Measurements from ENCODE around the gene SIGMAR1.

The SIGMAR1 gene

DNA sequence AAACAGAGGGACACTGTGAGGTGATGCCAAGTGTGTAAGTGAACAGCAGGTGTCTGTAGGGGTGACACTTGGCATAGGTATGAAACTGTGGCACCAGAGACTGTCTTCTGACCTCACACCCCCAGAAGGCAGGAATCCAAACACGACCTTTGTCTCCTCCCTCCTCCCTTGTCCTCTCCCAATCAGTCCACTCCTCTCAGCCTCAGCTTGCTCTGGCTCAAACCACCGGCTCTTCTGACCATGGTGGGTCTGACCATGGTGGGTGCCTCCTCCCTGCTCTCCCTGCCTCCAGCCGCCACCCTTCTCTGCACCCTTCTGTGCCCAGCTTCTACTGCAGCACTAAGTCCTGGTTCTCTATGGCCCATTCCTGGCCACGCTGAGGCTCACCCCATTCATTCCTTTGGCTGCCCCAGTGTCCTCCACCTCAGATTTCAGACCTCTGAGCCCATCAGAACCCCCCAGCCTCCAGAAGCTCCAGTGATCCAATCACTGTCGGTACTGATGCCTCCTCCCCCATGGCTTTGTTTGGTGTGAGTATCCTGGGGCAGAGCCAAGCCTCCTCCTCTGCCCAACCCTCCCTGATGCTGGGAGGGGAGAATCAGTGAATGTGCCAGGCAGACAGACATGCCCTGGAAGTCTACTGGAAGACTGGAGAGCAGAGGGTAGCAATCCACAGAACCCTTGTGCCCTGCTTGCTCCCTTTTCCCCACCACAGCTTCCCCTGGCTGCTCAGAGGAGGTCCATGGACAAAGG is 7.0 kb downstream of the SIGMAR1 start:
- DNase-seq (ENCODE audit: low spot score), result no peak

DNA sequence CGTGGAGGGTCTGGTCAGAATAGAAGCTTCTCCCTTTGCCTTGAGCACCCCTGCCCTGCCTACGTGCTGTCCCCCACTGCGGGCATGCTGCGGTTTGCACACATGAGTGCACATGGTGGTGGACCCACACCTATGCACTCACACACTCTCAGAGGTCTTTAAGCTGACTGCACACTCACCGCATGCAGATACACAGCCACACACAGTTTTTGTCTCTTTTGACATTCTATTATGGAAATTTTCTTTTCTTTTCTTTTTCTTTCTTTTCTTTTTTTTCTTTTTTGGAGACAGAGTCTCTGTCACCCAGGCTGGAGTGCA is 8.1 kb downstream of the SIGMAR1 start:
- peak; percentile 18 for DNase-seq (ENCODE audit: low spot score)

DNA sequence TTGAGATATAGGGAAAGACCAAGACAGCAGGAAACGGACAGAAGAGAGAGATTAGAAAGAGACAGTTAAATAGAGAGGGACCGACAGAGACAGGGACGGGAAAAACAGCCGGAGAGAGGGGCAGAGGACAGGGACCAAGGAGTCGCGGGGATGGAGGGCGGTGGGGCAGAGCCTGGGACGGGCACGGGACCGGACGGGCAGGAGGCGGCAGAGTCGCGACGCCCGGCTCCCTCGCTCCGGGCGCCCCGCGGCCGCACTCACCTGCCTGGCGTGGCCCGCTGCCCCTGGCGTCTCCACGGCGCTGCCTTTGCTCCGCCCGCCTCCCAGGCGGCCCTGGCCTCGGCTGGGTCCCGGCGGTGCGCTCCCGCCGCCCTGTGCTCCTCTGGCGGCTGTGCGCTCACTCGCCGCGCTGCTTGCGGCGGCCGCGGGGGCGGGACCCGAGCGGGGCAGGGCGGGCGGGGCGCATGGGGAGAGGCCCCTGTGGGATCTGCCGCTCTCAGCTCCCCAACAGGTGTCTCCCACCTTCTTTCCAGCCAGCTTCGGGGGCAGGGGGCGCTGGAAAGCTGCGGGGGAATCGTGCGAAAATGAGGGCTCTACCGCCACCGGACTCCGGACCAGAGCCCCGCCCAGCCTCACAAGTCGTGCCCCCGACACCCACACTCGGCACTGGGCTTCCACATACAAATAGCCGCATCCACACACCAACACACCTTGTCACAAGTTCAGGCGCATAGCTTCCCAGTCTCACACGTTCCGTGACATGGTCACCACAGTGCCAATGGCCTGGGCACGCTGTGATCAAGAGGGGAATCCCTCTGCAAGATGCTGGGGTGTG is 8.7 kb downstream of the SIGMAR1 start, which contains the start of gene ARID3C:
Gene ARID3C, minus strand, starts transcription at position 411 of the 835 bp plus-strand sequence. CDS start 1,052 bp downstream, outside the sequence.
- DNase-seq (ENCODE audit: low spot score), result peak; percentile 30

DNA sequence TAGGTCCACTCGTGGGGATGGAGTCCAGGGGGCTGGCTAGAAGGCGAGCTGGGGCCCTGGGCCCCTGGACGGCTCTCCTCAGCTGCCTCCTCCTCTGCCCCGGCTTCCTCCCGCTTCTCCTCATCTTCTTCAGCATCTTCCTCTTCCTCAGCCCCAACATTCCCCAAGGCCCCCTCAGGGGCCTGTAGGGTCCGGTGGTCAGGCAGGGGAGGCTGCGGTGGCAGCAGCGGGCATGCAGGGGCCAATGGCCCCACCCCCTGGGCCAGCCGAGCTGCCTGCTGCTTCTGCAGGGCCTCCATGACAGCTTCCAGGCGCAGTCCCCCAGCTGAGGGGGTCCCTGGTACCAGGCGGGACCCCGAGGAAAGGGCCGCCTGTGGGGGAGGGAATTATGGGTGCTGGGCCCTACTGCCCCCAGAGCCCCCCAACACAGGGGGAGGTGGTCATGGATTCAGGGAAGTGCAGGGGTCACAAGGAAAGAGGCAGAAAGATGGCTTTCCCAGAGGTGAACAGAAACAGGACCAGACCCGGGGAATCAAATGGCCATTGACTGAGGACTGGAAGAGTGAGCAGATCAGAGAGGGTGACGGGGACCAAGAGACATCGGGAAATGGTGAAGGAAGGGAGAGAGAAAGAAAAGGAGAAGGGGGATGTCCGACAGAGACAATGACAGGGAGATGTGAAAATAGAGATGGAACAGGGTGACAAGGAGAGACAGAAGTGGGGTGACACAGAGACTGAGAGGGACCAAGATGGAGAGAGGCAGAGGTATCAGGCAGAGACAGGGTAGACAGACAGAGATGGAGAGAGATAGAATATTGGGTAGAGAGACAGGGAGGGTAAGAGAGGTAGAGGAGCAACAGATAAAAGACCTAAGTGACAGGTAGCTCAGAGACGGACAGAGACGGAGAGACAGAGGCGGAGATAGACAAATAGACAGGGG is 9.6 kb downstream of the SIGMAR1 start:
- DNase-seq (ENCODE audit: low spot score), result no peak

DNA sequence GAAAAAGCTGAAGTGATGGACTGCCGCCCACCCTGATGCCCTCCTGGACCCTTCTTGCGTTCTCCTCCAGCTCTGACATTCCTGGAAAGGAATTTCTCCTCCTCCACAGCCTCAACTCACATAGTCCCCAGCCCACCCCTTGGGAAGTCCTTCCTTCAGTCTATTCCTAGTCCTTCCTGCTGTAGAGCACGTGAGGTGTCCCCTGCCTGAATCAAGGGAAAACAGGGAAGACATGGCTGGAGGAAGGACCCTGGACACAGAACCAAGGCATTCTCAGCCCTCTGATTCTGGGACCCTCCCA is 12.5 kb downstream of the SIGMAR1 start:
- DNase-seq (ENCODE audit: low spot score), result no peak

DNA sequence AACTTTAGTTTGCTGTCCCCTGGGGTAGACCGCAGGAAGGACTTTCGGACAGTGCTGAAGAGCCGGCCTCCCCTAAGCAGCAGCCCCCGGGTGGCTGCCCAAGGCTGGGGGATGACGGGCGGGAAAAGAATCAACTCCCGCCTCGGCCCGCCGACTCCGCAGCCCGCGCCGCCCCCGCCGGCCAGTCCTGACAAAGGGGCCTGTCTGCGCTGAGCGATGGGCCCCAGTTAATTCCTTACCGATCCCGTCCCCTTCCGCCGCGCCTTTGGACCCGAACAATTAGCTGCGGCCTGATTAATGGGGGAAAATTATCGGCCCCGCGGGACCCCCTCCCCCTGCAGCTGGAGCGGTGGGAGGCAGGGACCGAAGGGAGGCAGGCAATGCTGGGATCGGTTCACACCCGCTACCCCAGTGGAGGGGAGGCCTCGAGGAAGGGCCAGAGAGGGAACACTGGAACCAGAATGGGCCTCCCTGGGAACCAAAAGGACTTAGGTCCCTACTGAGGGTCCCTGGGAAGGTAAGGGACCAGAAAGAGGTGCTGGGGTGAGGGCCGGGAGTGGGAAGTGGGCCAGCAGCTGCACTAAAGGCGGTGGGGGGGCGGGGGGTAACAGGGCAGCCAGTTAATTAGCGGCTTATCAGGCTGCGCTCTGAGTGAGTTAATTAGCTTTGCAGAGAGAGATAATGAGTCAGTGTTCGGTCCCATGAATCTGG is 13.0 kb downstream of the SIGMAR1 start:
- no peak for DNase-seq (ENCODE audit: low spot score)

DNA sequence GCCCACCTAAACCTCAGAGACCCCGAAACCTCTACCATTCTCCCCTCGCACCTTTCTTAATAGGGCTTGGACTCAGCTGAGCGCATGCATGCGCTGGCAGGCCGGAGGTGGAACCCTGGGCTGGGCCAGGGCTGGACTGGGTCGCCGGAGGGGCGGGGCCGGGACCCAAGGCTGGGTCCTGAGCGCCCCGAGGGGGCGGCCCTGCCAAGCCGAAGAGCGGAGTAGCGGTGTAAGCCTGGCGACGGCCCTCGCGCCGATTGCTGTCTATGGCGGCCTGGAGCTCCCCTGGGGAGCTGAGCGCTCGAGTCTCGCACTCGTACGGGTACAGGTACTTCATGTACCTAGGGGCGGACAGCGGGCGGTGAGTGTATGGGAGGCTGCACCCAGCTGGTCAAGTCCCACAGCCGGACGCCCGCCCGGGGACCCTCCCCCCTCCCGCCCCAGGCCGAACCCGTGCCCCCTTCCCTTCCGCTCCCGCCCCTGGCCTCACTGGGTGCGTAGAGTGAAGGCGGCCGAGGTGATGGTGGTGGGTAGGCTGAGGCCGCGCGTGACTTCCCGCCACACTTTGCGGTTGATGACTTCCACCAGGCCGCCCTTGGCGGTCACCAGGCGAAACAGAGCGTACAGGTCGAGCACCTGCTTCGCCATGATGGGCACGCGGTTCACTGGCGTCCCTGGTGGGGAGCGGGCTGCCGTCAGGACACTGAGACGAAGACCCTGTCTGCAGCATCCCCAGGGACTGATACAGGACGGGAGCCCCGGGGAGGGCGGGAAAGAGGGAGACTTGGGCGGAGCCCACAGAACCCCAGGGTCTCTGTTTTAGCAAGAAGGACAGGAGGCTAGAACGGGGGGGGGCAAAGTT is 14.0 kb downstream of the SIGMAR1 start:
- DNase-seq (ENCODE audit: low spot score), result no peak

DNA sequence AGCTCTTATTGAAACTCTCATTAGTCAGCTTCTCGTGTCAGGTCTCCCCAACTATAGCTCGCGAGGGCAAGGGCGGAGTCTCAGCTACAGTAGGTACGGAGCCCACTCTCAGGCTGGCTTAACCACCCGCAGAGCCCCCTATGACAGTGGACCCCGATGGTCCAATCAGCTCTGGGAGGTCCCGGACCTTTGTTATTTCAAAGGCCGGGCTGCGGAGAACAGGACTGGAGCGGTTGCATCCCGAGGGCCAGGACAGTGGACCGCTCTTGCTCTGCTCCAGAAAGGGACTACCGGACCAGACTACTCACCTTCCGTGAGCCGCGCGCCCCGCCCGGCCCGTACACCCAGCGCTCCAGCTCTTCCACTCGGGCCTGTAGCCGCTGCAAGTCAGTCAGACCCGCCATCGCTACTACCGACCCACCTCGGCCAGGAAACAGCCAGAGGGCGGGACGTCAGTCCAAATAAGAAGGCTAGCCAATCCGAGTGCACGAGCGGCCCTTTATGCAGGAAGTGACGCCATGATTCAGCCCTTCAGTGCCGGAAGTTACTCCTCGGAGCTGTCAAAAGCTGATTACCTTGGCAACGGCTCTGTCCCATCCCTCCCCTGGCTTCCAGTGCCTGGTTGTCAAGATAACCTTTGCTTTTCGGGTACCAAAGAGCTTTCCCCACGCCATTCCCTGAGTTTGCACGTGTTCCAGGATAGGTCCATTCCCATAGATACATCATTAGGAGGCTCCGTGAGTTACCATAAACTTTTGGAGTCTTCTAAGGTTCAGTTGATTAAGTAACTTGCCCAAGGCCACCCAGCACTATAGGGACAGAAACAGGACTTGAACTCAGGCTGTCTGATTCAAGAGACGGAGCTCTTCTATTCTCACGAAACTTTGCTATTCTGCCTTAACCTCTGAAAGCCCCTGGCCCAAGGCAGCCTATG is 17.3 kb downstream of the SIGMAR1 start, which contains the start of gene DCTN3:
Gene DCTN3, minus strand, starts transcription at position 435 of the 934 bp plus-strand sequence. Its CDS starts 31 bp downstream, at position 404.
- peak; percentile 93 for DNase-seq (ENCODE audit: low spot score)

DNA sequence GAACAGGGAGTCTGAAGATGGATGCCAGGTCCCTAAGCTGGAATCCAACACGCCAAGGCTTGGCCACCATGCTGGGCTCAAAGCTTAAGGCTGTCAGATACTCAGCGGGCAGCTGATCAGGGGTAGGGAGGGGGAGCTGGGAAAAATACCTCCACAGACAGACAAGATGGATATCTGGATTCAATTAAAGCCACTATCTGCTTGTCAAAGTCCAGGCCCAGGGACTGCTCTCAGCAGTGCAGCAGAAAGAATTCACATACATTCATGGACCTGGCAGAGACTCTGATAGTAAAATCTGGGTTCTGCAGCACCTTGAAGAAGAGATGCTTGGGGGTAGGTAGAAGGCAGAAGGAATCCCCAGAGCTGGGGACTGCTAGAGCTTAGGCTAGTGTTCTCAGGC is 22.5 kb downstream of the SIGMAR1 start:
- DNase-seq (ENCODE audit: low spot score), result no peak

DNA sequence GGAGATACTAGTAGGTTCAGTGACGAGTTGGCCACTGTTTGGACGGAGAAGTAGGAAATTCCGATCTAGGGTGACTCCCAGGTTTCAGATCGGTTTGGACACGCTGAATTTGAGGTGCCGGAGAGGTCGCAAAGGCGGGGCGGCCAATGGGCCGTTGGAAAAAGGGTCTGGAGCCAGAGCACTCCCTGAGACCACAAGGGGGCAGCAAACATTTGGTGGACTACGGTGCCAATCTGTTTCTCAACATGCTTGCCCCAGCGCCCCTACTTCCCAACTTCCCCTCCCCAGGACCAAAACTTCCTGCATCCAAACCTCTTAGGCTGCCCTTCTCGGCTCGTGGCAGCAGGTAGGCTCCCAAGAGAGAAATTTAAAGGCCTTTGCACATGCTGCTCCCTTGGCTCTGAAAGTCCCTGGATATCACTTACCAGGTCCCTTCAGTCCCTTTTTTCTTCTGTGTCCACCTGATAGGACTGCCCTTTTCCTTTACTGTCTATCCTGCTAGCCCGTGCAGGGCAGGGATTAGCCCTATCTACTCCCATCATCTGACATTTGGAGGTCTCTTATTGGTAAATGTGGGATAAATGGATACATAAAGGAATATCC is 24.7 kb downstream of the SIGMAR1 start:
- peak; percentile 74 for DNase-seq (ENCODE audit: low spot score)

DNA sequence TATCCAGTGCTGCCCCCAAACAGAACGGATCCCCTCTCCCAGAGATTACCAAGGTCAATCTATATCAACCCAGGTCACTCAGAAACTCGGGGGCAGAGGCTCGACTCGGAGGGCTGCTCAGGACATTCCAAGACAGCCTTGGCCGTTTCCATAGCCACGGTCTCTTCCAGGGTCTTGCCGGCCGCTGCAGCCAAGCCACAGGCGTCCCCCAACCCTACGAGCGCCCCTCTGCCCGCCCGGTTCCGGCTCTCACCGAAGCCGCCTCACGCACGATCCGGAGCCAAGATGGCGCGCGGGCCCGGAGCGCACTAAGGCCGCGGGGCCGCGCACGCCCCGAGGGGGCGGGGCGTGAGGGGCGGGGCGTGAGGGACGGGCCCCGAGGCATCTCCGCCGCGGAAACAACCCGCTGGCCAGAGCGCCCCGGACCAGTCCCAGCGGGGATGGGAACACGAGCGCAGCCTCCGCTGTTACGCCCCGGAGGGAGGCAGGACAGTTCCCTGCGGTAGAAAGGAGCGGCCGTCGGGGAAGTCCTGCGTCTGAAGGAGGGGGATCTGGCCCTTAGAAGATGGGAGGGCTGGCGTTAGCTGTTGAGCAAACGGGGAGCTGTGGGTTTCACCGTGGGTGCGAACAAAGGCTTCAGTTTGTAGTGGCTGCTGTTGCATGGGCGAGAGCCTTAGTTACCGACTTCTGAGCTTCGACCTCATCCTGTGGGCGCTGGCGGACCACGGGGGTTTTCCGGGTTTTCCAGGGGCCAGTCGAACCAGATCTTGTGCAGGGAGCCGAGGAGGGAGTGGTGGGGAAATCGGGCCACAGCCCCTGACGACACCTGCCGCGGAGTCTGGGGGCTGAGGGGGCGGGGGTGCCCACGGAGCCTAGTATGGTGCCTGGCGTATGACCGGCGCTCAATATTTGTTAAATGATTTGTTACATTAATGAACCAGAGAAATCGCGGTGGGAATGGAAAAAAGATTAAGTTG is 25.5 kb downstream of the SIGMAR1 start, which contains the start of gene RPP25L:
Gene RPP25L, minus strand, starts transcription at position 287 of the 977 bp plus-strand sequence. CDS start 801 bp downstream, outside the sequence.
- peak; percentile 86 for DNase-seq (ENCODE audit: low spot score)

DNA sequence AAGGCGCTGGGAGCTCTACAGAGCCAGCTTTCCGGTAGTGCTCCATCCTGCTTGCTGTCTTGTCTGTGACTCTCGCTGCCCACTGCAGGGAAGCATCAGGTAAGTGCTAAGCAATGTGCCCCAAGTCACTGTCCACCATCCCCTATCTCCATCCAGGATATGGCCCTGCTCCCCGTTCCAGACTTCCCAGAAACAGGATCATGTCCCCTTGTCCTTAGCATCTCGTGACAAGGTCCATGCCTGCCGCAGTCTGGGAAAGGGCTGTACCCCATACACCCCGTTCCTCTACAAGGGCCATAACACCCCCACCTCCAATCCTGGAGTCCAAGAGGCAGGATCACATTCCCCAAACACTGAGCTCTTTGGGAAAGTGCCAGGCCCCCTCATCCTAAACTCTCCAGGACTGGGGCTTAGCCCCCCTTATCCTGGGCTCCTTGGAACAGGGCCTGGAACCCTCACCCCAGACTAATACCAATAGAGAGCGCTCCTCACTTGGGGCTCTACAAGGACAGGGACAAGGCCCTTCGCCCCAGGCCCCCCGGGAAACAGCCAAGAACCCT is 26.3 kb downstream of the SIGMAR1 start:
- DNase-seq (ENCODE audit: low spot score), result no peak

DNA sequence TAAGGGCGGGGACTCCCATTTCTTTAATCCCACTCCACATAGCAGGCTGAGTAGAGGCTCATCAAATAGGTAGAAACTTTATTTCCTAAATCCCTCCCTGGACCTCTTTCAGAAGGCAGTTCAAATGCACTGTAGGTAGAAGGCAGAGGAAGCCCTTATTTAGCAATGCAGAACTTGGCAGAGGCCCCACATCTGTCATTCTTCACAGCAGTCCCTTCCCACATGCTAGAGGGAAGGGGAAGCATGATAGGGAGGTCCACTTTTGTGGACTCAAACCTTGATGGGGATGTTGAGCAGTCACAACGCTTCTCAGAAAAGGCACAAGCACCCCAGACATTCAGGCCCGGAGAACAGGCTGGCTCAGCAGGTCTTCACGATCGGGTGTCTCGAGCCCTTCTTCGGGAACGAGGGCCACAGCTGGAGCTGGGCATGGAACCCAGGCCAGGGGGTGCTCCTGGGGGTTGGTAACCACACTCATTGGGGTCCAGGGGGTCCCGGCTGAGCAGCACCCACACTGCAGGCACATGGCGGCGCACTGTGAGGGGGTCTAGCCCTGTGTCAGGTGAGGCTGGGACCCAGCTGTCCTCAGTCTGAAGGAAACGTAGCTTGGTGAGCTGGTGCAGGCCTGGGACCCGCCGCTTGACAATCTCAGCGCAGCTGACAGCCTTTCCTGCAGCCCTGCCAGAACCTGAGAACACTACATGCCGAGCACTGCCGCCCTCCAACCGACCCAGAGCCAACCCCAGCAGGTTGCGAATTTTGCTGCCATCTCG is 27.0 kb downstream of the SIGMAR1 start:
- no peak for DNase-seq (ENCODE audit: low spot score)

DNA sequence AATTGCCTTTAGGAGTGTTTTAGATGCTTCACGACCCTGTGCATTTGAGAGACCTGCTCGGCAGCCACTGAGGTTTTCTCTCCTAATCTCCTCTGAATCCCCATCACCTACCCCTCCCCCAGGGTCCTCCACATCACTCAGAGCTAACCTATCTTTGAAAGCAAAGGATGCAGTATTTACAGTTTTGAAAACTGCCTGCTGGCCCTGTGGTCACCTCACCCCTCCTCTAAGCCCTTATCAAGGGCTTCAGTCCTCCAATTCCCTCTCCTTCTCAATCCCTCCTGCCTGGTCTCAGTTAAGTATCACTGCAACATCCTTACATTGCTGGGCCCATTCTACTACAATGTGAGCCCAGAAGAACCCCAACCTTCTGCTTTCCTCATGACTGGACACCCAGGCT is 30.3 kb downstream of the SIGMAR1 start:
- no peak for DNase-seq (ENCODE audit: low spot score)

DNA sequence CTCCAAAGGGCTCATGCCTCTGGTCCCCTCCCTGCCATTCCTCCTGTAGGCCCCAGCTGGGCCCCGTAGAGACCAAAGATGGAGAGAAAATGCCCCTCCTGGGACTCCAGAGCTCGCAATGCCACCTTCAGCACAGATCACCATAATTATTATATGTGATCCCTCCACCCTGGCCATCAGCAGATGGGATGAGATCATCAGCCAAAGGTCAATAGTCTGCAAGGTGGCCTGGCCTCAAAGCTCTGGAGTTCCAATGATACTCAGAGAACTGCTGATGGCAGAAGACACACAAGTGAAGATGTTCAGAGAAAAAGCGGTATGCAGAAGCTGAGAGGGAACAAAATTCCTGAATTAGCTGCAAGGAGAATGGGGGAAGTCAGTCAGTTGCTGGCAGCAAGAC is 30.7 kb downstream of the SIGMAR1 start:
- DNase-seq (ENCODE audit: low spot score), result no peak

DNA sequence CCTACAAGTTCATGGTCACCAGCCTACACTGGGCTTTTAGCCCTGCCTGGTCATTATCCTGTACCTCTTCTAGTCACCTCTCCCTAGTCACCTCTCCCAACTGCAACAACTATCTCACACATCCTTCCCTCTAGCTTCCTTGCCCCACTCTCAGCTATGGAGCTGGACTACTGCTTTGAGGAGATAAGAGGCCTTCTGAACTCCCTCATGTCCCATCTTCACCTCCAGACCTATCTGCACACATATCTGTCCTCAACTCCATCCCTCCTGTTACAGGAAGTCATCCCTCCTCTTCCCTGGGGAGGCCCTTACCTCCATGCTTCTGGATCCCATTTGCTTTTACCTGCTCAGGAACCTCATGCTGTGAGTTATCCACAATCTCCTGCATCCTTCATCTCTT is 31.4 kb downstream of the SIGMAR1 start:
- no peak for DNase-seq (ENCODE audit: low spot score)
